Stimulated activated CD8-positive, alpha-beta memory T cell treated with anti-CD3 and anti-CD28 coated beads, Interleukin-12 subunit alpha, Interleukin-12 subunit beta, amount 100 ng/mL, for 24 hours (primary cell): Measurements from ENCODE around the gene SNX33.
A peak's percentile ranks its signal among the peaks of the same experiment; 100 is the strongest.
"Not testable (repeated sequence)": the region's sequence is repeated elsewhere in the genome, so short reads cannot be mapped to it uniquely, and the experiment has no call there.

Experiments used
- DNase-seq: peaks from one replicate; pipeline ENCODE4 v3.0.0-alpha.2; 2020; ENCODE audit errors: extremely low read depth

Gene SNX33

DNA sequence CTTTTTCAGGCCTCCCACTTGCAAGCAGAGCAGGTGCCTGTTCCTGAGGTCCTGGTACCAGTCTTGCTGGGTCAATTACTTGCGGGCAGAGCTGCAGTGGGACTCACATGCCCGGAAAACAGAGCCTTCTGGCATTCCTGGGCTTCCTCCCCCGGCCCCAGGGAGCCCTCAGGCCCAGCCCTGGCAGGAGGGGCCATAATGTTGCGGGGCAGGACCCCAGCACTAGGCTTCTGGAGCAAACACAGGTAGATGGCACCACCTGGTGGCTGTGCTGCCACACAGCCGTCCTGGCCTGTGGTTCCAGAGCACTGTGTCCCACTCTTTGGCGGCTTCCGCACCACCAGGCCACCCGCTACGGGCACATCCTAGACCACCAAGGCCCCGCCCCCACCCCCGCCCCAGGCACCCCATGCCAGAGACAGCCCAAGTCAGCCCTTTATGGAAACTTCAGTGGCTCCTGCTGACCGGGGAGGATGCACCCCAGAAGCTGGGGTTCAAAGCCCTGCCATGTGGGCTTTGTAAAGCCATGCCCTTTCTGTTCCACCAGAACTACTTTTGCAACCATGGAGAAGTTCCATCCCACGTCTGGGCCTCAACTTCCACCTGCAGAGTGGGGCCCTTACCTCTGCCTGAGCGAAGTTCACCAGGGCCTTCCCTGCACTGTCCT, 36.1 kb downstream of the SNX33 start:
- DNase-seq = peak; percentile 49

DNA sequence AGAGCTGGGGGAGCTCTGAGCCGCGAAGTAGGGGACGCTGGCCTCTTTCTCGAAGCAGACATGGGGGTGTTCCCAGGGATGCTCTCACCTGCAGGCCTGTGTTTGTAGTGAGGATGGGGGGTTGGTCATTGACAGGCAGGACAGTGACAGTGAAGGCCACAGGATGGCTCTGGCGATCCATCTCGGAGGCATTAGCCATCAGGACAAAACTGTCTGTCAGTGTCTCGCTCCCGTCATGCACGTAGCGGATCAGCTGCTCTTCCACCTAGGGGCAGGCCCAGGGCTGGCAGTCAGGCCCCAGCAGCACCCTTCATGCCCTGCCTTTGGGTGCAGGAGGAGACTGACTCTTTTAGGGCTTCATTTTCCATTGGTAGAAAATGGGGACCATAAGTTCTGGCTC, 36.9 kb downstream of the SNX33 start:
- no peak for DNase-seq

- DNase-seq = no peak
Measured at GRCh38 chr15:75685195-75685594, 37.5 kb downstream of the SNX33 start.

- peak; percentile 15 for DNase-seq
Measured at GRCh38 chr15:75686212-75686642, 38.5 kb downstream of the SNX33 start.

DNA sequence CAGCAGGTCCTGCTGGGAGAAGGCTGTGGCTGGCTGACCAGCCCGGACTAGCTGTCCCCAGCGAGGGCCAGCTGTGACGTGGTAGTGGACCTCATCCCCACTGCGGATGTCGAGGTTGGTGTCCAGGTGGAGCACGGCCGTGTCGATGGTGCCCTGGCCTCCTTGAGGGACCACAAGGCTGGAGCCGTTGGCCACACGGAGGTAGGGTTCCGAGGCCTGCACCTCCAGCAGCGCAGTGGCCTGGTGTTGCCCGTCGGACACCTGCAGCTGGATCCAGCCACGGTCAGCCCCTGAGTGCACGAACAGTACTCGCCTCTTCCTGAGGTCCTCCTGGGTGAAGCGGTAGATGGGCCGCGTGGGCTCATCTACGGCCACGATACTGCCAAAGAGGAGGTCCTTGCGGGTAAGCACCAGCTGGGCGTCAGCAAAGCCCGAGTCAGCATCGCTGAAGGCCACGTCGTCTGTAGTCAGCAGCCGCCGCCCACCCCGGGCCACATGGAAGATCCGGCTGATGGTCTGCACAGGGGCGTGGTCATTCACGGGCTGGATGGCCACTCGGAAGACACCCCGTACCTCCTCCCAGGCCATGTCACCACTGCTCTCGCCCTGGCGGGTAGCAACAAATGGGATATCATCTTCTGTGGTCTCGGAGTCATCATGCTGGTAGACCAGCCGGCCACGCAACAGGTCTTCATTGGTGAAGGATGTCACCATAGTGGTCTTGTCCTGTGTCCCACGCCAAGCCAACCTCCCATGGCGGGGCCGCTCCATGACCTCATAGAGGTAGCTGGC, 40.0 kb downstream of the SNX33 start:
- DNase-seq = no peak

- no peak for DNase-seq
Measured at GRCh38 chr15:75688278-75688557, 40.5 kb downstream of the SNX33 start.

DNA sequence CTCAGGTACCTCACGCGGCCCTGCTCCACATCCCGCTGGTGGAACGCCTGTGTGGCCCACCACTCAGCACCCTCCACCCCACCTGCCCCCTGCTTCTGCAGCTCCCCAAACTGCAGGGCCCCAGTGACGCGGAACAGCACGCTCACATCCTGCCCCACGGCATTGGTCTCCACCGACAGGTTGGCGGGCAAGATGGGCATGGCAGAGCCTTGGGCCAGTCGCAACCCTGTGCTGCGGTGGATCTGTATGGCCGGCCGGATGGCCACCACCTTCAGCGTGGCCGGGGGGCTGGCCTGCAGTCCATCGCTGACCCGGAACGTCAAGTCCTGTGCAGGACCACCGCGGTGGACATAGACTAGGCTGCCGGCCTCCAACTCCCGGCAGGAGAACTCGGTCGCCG, 41.1 kb downstream of the SNX33 start:
- DNase-seq = no peak

DNA sequence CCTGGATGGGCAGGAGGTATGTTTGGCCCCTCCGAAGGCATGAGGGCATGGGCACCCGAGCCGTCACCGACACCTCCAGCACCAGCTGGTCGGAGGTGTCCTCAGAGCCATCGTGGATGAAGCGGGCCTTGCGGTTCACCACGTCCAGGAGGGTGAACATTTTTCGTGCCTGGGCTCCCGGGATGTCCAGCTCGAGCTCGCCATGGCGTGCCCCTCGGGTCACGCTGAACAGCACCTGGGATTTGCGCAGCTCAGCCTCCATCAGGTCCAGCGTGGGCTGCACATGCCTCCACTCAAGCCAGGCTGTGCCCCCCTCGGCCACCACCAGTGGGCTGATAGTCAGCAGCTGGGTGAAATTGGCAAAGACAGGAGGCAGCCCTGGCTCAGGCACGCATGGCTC, 41.7 kb downstream of the SNX33 start:
- not testable (repeated sequence) for DNase-seq

GRCh38 chr15:75692311-75692710, 44.6 kb downstream of the SNX33 start:
- DNase-seq = not testable (repeated sequence)

DNA sequence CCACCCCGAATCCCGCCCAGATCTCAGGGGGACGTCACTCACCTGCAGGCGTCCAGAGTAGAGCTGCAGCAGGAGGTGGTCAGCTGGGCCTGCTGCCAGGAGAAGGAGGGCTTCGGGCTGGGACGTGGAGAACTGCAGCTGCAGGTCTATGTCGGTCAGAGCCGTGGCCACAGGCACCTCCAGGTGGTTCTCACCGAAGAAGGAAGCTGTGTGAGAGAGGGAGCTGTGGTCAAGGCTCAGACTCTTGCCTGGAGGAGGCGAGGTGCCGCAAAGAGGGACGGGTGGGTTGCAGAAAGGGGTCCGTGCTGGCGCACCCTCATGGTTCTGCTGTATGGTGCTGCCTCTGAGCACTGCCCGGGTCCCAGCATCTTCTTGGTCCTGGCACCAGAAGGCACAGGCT, 45.3 kb downstream of the SNX33 start:
- DNase-seq = not testable (repeated sequence)

DNA sequence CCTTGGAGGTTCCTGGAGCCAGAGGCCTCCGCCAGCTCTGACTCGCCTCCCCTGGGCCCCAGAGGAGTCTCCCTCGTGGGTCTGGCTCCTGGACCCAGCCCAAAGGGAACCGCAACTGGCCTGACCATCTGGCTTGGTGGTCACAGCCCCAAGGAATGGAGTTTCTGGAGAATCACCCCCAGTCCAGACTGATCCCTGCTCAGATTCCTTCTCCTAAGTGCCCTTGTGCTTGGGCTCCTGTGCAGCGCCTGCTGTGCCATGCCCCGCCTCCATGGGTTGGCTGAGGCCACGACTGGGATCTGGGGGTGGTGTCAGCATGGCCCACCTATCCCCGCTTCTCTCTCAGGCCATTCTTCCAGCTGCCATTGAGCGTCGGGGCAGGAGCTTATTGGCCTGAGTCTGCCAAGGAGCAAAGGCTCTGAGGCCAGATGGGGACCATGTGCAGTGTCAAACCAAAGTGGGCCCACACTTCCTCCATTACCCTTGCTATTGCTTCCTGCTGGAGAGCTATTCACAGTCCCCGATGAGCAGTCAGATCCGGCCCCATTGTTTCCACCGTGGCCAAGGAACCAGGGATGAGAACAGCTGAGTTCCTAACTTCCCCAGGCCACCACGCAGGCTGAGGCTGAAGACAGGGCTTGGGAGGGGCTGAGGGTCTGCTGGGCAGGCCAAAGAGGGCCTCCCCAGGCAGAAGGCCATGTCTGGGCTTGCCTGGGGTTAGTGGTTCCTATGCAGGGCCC, 46.0 kb downstream of the SNX33 start:
- DNase-seq = no peak

- no peak for DNase-seq
Measured at GRCh38 chr15:75694241-75695182, 46.8 kb downstream of the SNX33 start.

DNA sequence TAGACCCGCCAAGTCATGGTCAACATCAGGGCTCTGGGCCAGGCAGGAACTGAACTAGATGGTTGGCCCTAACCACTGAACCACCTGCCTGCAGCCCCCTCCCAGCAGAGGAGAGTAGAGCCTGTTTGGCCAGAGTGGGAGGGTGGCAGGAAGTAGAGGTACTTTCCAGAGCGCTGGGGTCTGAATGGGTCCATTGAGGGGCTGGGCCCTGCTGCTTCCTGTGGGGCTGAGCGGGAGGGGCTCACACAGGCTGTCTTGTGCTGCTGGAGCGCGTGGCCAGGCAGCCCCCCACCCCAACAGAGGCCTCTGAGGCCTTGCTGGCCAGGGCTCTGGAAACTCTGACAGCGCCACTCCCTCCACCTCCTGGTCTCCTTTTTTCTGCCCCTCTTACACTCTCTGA, 47.5 kb downstream of the SNX33 start:
- DNase-seq = no peak

DNA sequence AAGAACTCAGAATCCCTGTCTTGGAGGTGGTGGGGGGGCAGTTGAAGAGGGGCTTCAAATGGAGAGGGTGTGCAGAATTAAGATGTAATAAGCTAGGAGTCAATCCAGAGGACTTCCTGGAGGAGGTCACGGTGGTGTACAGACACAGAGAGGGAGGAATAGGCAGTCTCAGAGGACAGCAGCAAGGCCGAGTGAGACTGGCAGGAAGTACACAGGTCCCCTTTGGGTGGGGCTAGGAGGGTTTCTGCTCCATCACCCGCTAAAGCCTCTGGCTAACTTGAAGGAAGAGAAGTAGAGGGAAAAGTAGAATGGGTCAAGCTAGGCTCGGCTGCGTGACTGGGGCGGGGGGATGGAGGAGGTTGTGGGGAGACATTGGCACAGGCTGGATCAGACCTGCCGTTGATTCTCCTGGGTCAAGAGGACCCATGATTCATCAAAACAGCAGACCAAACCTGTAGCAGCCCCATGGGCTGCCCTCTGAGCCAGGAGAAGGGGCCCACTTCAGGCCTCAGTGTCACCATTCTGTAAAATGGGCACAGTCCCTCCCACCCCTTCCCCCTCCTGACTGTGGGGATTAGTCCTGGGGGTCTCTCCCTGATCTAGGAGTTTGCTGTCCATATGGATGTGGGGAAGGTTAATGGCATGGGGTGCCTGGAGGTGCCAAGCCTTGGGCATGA, 48.1 kb downstream of the SNX33 start:
- DNase-seq = no peak

GRCh38 chr15:75696311-75696720, 48.6 kb downstream of the SNX33 start:
- no peak for DNase-seq

- no peak for DNase-seq
Measured at GRCh38 chr15:75696854-75697259, 49.1 kb downstream of the SNX33 start.

DNA sequence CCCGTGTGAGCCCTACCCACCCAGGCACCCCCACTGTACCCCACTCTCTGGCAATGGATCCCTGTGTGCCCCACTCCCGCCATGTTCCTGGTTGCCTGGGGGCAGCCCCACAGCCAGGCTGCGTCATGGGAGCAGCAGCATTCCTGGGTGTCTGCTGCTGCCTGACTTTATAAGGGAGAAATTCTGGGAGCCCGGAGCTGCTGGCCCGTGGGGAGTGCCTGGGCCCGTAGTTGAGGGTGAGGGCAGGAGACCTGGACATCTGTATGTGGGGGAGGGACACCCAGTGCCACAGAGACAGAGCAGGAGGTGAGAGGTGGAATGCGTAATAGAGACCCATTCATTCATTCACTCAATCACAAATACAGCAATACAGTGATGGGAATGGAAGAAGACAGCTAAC, 49.8 kb downstream of the SNX33 start:
- no peak for DNase-seq

DNA sequence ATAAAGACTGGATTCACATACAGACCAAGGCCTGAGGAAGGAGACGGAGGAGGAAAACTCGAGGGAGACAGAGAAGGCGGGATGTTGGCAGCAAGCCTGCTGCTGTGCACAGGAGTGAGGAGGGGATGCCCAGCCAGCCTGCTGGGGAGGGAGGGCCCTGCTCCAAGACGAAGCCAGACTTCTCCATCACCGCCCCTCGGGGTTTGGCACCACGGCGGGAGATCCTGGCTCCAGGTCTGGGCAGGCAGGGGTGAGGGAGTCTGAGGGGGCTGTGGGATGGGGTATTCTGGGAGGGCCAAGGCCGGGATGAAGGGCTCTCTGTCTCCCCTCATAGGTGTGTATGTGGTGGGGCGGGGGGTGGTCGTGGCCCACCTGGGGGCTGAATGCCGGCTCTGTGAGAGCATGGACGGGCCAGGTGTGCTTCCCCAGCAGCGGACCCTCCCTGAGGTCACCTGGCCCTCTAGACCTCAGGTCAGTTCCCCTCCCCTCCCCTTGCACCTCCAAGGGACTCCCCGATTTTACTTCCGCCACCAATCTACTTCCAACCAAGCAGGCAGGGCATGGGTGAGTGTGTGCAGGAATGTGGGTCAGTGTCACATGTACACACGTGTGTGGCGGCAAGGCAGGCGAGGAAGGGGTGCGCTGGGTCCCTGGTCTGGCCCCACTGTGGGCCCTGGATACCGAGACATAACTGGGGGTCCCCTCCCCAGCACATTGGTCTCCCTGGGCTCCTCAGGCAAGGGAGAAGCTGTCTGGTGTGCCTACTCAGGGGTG, 50.4 kb downstream of the SNX33 start:
- DNase-seq = not testable (repeated sequence)

- DNase-seq = not testable (repeated sequence)
Measured at GRCh38 chr15:75699517-75699916, 51.8 kb downstream of the SNX33 start.
